HG02973 (cell line): ENCODE results near the gene TFE3.
"Not testable (repeated sequence)": the region's sequence is repeated elsewhere in the genome, so short reads cannot be mapped to it uniquely, and the experiment has no call there.

Experiments
- ATAC-seq: cut with Tn5 transposase; IDR thresholded peaks from one replicate; pipeline ENCODE4 v1.9.1; 2021; ENCODE audit warnings: moderate library complexity; ENCODE audit not compliant: unreplicated experiment

Gene TFE3

DNA sequence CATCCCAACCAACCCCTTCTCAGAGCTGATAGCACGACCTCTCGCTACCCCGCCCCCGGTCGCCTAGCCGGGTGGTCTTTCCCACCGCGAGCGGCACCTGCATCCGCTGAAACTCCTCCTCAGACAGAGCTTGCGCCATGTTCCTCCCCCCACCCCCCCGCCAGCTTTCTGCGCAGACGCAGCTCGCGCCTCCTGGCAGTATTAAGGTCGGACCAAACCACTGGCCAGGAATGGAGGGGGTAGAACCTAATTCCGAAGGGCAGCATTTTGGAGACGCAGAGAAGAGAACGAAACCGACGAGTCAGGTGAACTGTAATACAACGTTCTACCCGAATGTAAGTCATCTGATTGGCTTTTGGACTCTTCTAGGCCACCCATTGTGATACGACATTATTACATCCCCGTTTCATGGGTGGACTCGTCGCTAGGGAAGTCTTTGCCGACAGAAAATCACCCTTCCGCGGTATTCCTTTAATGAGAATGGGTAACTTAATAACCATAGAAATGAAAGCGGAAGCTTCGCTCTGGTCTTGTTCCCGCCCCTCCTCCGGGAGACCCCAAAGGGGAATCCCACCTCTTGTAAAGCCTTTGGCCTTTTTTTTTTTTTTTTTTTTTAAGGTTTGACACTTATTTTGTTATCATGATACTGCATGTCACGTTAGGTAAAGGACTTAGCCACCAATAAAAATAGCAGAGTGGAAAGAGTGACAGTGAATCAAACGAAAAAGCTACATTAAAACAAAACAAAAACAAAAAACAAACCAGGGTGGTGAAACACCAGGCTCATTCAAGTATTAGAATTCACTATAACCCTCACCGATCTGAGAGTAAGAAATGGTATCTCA is 40.8 kb downstream of the TFE3 start, which contains the start of gene GRIPAP1:
Gene GRIPAP1 (minus strand): TSS at position 174 of the 845 bp plus-strand sequence. CDS start 35 bp downstream, at position 139.
- ATAC-seq = peak; percentile 73

DNA sequence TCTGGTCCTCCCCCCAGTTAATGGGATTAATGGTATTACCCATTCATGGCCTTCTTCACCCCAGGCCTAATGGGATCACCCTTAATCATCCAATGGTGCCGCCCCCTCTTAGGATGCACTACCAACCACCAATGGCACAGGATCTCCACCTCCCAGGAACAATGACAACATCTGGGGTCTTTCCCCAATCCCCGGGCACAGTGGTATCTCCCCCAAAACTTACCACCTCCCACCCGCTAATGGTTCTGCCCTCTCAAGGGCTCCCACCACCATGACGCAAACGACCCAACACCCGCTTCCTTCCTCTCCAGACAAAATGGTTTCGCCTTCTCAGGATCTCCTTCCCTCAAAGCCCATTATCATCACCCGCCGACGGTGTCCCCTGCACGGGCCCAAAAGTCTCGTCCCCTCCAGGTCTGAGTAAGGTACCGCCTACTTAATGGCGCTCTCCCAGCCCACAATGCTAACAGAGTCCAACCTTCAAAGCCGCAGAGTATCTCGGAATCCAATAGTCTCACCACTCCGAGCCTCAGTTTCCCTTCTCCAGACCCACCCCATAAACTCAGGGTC is 41.6 kb downstream of the TFE3 start:
- peak; percentile 31 for ATAC-seq

GRCh38 chrX:49000636-49001035 is 42.5 kb downstream of the TFE3 start:
- ATAC-seq = no peak

DNA sequence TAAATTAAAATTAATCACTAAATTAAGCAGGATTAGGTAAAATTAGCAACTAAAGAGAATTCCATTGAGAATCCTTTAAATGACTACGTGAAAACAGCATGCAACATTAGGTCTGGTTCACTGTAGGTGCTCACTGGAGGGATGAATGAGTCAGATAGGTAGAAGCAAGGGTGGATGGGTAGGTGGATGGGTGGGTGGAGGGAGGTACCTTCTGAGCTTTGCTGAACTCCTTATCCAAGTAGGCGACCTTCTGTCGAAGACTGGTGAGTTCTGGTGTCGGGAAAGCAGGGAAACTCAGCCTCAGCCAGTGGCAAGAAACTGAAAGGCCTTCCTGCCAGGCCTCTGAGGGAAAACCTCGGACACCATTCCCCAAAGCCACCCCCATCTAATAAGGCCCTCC is 44.1 kb downstream of the TFE3 start:
- ATAC-seq = no peak

DNA sequence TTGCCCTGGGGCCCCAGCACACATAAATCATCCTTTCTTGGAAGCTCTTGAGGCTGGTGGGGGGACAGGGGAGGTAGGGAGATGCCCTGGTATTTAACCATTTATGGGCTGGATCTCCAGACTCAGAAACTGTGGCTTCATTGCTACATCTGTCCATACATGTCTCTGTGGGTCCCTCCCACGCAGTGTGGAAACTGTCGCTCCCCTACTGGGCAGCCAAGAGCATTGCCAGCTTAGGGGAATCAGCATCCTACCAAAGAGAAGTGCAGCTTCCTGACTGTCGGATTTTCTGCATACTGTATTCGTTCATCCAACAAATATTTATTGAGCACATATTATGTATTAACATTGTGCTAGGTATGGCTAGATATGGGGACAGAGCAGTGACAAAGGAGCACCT is 44.8 kb downstream of the TFE3 start:
- ATAC-seq = no peak

DNA sequence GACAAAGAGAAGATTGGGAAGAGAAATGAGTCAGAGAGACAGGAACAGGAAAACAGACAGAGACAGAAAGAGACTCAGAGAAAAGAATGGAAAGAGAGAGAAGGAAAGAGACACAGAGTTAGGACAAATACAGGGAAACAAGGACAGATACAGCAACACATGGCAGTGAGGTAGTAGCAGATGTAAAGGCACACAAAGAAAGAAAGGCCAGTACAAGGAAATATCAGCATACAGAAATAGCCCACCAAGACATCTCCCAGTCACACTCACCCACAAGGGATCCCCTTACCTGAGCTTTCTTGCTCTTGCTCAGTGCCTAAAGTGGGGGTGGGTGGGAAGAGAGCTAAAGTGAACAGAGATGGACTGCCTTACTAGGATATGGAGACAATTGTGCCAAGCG is 45.3 kb downstream of the TFE3 start:
- no peak for ATAC-seq

DNA sequence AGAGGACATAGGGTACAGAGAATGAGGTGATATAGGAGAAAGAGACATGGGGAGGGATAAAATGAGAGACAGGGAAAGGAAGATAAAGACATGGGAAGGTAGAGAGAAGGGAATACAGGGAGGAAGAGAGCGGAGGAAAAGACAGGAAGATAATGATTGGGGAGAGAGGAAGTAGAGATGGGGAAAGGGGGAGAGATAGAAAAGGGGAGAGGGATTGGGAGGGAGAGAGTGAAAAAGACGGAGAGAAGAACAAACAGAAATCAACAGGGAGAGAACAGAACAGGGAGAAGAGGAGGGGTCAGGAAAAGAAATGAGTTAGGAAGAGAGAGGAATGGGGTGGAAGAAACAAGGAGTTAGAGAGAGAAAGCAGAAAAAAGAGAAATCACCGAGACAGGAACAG is 45.7 kb downstream of the TFE3 start:
- no peak for ATAC-seq

DNA sequence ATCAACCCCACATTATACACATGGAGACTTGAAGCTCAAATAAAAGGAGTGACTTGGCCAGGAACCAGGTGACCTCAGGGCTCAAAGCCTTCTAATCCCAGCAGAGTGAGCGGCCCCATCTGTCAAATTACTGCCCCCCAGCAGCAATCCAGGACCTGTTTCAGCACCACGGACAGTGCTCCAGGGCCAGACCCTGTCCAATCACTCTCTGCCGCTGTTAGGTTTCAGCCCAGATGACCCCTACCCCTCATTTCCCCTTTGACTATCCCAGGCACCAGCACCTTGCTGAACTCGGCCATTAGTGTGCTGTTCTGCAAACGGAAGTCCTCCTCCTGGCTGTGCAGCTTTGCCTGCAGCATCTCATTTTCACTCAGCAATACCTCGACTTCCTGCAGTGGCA is 46.2 kb downstream of the TFE3 start:
- no peak for ATAC-seq

DNA sequence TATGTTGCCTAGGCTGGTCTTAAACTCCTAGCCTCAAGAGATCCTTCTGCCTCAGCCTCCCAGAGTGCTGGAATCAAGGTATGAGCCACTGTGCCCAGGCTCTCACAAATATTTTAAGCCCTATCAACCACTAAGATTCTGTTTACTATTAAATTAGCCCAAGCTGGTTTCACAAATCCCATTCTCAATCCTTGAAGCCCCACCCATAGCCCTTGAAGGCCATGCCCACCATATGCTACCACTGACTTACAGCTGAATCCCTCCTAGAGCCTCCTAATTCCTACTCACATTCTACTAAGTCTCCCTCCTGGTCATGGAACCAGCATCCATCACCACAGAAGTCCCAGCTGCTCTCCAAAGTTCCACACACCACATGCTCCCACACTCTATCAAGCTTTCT is 50.8 kb downstream of the TFE3 start:
- no peak for ATAC-seq

- ATAC-seq = no peak
These were observed 53.7 kb downstream of the TFE3 start for GRCh38 chrX:48989483-48989882.

DNA sequence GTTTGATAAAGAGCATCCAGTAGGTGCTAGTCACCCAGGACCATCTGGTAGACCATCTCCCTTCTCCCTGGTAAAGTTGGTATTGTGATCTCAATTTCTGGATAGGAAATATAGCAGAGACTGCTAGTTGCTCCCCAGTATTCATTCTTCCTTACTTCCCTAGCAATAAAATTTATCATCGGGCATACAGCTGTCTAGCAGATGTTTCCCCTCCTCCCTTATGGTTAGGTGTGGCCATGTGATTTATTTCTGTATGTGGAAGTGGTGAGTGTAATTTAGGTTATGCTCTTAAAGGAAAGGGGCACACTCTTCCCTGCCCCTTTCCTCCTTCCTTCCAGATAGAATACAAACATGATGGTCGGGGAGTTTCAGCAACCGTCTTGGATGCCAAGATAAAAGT is 59.3 kb downstream of the TFE3 start:
- no peak for ATAC-seq

- ATAC-seq = no peak
These were observed 60.1 kb downstream of the TFE3 start for GRCh38 chrX:48983081-48983480.

DNA sequence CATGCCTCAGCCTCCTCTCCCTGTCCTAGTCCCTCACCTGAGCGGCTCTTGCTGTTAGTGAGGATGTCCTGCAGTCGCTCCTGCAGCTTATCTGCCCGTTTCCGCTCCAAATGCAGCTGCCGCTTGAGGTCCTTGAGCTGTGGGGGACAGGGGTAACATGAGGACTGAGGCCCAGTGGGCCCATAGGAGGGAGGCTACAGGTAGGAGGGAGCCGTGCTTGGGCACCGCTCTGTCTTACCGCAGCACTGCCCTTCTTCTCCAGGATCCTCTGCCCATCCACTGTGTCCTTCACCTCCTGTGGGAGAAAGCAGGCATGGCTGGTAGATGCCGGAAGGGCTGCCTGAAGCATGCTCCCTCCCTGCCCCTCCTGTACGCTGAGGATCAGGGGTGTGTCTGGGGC is 62.0 kb downstream of the TFE3 start:
- no peak for ATAC-seq

DNA sequence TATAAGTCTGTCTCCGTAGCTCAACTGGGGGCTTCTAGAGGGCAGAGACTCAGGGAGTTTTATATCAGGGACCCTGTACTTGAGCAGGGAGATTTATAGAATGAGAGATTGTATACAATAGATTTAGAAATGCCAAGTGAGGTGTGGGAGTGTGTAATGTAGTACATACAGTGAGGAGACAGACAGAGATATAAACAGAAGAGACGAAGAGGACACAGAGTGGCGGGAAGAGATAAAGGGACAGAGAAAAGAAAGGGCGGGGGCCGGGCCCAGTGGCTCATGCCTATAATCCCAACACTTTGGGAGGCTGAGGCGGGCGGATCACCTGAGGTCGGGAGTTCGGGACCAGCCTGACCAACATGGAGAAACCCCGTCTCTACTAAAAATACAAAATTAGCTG is 62.8 kb downstream of the TFE3 start:
- ATAC-seq = not testable (repeated sequence)
